Lower leg skin (tissue), 4 donors: Measurements from ENCODE around the gene NUBP2. TPM values are rescaled to one million over a fixed set of nuclear protein-coding genes. Genes with fewer than 3 reads are reported as not detected.

Experiments used
- DNase-seq, 2 donors: peaks; one replicate each; pipeline ENCODE4 v3.0.0-alpha.2; 2019; ENCODE audit warnings: low spot score in 2 of 2
- H3K4me3 ChIP-seq: fragments of 200-600 bp; sonication (generic); 2 replicates; pipeline ENCODE4 v1.5.1; 2017; ENCODE audit warnings: mild to moderate bottlenecking, low read depth; ENCODE audit not compliant: poor library complexity, severe bottlenecking
- POLR2A ChIP-seq, 2 donors: fragments of 450-650 bp; IDR thresholded peaks; one replicate each; pipeline ENCODE4 v1.6.1; 2016 to 2017; ENCODE audit warnings: antibody characterized with exemption in 2 of 2, mild to moderate bottlenecking in 1 of 2, moderate library complexity in 1 of 2
- WGBS, 2 donors: methylation state at CpG; one replicate each; pipeline ENCODE4 v1.1.5; 2018; 5-methylcytosine and 5-hydroxymethylcytosine counted together
- intact Hi-C: fragments of 100-400 bp; cut with DNase I; formaldehyde crosslinking; loops from one replicate; pipeline ENCODE4 v1.15.0; 2023; ENCODE audit warnings: low total_unique reads
- total RNA-seq, 4 donors: library from RNA; depleted of rRNA; stranded (reverse); fragments of >200 nt; gene quantifications; one replicate each; pipeline ENCODE4 v1.1.0, GENCODE V29; 2016
- TF ChIP-seq, protein P1 (sequence below), 3 donors: fragments of 450-650 bp; IDR thresholded peaks; one replicate each; pipeline ENCODE4 v1.5.1; 2016; ENCODE audit warnings: antibody characterized with exemption in 3 of 3, mild to moderate bottlenecking in 3 of 3, moderate library complexity in 2 of 3

NUBP2 gene
- total RNA-seq, 4 donors from 2014 or later, result 79.7 to 108 (median 91.3) TPM

DNA sequence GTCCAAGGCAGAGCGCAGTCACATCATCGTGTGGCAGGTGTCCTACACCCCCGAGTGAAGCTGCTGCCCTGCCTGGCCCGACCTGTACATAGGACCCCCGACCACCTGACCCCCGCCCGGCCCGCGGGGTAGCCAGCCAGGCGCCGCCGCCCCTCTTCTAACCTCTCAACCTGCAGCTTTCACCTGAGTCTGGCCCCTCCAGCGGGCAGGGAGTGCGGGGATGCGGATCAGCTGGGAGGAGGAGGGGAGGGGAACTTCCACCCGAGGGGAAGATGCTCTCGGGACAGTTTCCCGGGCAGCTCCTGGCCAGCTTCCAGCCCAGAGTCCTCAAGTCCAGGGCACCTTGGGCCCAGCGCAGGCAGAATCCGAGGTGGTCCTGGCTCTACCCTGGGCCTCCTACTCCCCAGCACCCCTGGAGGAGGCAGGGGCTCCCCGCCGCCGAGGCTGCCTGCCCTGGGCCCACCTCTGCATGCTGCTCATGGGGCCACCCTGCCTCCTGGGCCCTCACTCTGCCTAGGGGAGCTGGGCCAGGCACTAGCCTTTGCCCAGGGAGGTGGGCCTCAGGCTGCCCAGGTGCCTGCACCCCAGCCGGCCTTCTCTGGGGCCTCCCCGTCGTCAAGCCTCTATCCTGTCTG is 13.9 kb upstream of the NUBP2 start:
- H3K4me3 ChIP-seq, result no peak overlapping the region
- WGBS, 2 donors, result 73 to 77% methylated on average over 23 to 25 of the region's 26 CpGs
- intact Hi-C loops, result no loop called here

DNA sequence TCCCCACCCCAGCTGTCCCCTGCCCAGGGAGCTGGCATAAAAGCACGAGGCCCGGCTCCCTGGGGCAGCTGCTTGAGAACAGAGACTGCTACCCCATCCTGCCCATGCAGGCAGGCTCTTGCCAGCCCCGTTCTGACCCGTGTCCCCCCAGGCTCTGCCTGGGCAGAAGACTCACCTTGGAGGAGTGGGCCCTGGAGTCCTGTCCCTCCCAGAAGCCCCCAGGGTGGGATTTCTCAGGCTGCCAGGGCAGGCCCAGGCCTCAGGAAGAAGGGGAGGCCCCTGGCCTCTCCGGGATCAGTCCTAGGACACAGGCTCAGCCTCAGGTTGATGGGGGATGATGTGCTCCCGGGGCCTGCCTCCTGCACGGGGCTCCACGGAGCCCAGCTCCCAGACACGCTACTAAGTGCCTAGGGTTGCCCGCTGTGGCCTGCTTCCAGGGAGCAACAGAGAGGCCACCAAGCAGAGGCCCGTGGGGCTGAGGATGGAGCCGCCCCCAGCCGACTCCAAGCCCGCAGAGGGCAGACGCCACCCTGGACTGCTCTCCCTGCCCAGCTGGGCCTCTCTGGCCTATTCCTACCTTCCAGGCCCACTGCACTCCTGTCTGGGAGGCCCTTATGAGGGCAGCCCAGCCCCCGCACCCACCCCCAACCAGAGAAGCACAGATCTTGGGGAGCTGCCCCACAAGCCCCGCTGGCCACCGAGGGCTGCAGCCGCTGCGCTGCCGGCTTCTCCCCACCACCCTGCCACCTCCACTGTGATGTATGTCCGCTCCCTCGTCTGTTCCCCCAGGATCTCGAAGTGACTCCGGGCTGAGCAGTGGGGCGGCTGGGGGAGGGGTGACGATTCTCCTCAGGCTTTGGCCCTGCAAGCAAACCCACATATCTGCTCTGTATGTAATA is 13.1 kb upstream of the NUBP2 start:
- intact Hi-C loops, result no loop called here
- no peak overlapping the region for H3K4me3 ChIP-seq
- 71 to 72% methylated on average over 19 to 20 of the region's 27 CpGs for WGBS, 2 donors
- no peak for TF ChIP-seq POLR2A (IDR thresholded peaks at IDR 0.05)
- TF ChIP-seq, protein P1, sequence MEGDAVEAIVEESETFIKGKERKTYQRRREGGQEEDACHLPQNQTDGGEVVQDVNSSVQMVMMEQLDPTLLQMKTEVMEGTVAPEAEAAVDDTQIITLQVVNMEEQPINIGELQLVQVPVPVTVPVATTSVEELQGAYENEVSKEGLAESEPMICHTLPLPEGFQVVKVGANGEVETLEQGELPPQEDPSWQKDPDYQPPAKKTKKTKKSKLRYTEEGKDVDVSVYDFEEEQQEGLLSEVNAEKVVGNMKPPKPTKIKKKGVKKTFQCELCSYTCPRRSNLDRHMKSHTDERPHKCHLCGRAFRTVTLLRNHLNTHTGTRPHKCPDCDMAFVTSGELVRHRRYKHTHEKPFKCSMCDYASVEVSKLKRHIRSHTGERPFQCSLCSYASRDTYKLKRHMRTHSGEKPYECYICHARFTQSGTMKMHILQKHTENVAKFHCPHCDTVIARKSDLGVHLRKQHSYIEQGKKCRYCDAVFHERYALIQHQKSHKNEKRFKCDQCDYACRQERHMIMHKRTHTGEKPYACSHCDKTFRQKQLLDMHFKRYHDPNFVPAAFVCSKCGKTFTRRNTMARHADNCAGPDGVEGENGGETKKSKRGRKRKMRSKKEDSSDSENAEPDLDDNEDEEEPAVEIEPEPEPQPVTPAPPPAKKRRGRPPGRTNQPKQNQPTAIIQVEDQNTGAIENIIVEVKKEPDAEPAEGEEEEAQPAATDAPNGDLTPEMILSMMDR (IDR thresholded peaks at IDR 0.05), result no peak
- no peak for DNase-seq

More for the DNA sequence above, 13.9 kb upstream of the NUBP2 start:
- DNase-seq, result no peak
- no peak for TF ChIP-seq POLR2A (IDR thresholded peaks at IDR 0.05)
- TF ChIP-seq, protein P1 (IDR thresholded peaks at IDR 0.05), result no peak

DNA sequence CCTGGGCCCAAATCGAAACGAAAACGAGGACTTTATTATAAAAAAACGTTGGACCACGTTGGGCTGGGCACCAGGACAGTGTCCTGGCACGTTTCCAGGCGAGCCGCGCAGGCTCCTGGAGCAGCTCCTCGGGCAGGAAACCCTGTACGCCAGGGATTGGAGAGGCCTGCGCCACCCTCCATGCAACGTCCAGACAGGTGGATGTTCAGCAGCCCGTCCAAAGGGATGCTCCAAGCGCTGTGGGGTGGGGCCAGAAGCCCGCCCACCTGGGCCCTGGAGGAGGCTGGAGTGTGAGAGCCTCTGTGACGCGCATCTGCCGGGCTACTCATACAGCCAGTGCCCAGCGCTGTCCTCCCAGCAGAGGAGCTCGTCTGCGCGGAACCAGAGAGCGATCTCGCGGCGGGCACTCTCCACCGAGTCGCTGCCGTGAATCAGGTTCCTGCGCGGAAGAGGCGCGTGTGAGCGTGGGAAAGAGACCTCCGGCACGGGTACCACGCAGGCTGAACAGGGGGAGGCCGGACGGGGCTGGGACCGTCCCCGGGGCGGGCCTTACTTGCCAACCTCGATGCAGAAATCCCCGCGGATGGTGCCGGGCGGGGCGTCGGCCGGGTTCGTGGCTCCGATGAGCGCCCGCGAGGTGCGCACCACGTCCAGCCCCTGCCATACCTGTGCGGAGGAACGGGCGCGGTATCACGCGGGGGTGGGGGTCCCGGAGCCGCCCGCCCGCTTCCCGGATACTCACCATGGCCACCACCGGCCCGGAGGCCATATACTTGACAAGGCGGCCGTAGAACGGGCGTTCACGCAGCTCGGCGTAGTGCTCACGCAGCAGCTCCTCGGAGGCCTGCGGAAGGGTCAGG is 12.2 kb upstream of the NUBP2 start:
- TF ChIP-seq, protein P1 (IDR thresholded peaks at IDR 0.05), result no peak
- no peak for TF ChIP-seq POLR2A (IDR thresholded peaks at IDR 0.05)
- intact Hi-C loops, result no loop called here
- peak overlapping the region; percentile 95 for H3K4me3 ChIP-seq
- DNase-seq, result no peak
- 6 to 7% methylated on average over 16 to 65 of the region's 81 CpGs for WGBS, 2 donors

DNA sequence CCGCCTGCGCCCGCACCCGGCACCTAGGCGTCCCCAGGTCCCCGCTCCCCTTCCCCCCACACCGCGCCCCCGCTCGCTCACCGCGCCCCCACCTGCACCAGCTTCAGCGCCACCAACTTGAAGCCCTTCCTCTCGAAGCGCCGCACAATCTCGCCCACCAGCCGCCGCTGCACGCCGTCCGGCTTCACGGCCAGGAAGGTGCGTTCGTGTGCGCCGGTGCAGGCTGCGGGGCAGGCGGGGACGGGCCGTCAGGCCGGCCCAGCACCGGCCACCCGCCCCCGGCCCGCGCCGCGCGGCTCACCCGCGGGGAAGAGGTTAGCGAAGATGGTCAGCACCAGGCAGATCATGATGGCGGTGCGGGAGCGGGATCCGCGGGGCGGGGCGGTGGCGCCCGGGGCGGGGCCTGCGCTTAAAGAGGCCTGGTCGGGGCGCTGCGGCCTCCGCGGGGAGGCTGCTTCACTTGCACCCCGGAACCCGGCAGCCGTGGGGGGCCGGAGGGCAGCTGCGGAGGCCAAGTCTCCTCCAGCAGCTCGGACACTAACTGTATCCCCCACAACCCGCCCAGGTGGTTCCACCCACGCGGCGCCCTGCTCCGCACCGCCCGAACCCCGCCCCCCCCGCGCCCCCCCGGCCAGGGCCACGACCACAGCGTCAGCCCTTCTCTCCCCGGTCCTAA is 11.4 kb upstream of the NUBP2 start, which contains the start of gene NME3:
NME3 (minus strand) TSS at position 356 of the 676 bp plus-strand sequence; CDS start at position 347, 9 bp downstream.
- whole genome bisulfite sequencing, 2 donors, result 2% methylated on average over 67 of the region's 79 CpGs; no CpG with 5 or more reads in 1 of the 2 donors
- intact Hi-C loops, result no loop called here
- DNase-seq, result peak; percentile 74 to 96
- no peak for TF ChIP-seq POLR2A (IDR thresholded peaks at IDR 0.05)
- TF ChIP-seq, protein P1 (IDR thresholded peaks at IDR 0.05), result no peak
- peak within 1 kb of the TSS; percentile 95 for H3K4me3 ChIP-seq

DNA sequence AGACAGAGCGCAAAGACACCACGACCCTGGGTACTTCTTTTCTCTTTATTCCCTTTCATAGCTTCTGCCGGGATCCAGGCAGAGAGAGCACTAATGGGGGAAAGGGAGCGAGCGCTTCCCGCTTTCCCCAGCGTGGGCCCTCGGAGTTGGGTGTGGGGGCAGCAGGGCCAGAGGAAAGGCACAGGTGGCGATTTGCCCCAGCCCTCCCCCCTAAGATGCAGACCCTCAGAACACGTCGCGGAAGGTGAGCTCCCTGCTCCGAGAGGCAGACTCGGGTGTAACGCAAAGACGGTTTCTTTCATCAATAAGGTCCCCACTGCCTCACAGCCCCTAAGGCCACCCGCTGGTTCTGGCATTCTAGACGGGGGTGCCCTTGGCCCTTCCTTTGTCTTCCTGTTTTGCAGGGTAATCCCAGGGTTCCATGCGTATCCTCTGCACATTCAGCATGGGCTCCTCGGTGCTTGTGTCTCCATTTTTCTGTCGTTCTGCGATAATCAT is 10.8 kb upstream of the NUBP2 start:
- DNase-seq, result no peak
- intact Hi-C loops, result no loop called here
- TF ChIP-seq POLR2A (IDR thresholded peaks at IDR 0.05), result no peak
- TF ChIP-seq, protein P1 (IDR thresholded peaks at IDR 0.05), result no peak
- peak overlapping the region; percentile 69 for H3K4me3 ChIP-seq
- WGBS, 2 donors, result 5 to 7% methylated on average over 22 of the region's 22 CpGs
